Breast epithelium (tissue), 4 donors: ENCODE results near the gene CCDC92B. TPM values are rescaled to one million over a fixed set of nuclear protein-coding genes. Genes with fewer than 3 reads are reported as not detected.
"Not testable (repeated sequence)": the region's sequence is repeated elsewhere in the genome, so short reads cannot be mapped to it uniquely, and the experiment has no call there.

Source experiments
- DNase-seq, 2 donors: peaks; one replicate each; pipeline ENCODE4 v3.0.0-alpha.2; 2019; ENCODE audit warnings: low spot score in 2 of 2
- H3K27ac ChIP-seq, 2 donors: fragments of 200-600 bp; sonication (generic) in 1 of 2; one replicate each; pipeline ENCODE4 v1.5.1; 2016 to 2019; ENCODE audit warnings: mild to moderate bottlenecking in 1 of 2
- H3K27me3 ChIP-seq, 2 donors: fragments of 200-600 bp; sonication (generic) in 1 of 2; one replicate each; pipeline versions ENCODE4 v1.5.1 to v1.6.0; 2017 to 2019; ENCODE audit warnings: control low read depth in 1 of 2, mild to moderate bottlenecking in 1 of 2
- H3K36me3 ChIP-seq: fragments of 200-600 bp; one replicate; pipeline ENCODE4 v1.5.1; 2019
- H3K4me1 ChIP-seq, 2 donors: fragments of 200-600 bp; sonication (generic); one replicate each; pipeline ENCODE4 v1.5.1; 2016 to 2019; ENCODE audit warnings: control low read depth in 1 of 2
- H3K4me3 ChIP-seq, 3 donors: fragments of 200-600 bp; sonication (generic); 1 replicate in 2 of 3; 2 replicates in 1 of 3; pipeline ENCODE4 v1.5.1; 2016 to 2019; ENCODE audit warnings: mild to moderate bottlenecking in 3 of 3, moderate library complexity in 2 of 3
- H3K9me3 ChIP-seq, 2 donors: fragments of 200-600 bp; sonication (generic) in 1 of 2; one replicate each; pipeline ENCODE4 v1.5.1; 2016 to 2019; ENCODE audit warnings: control low read depth in 1 of 2
- POLR2A ChIP-seq: fragments of 450-650 bp; IDR thresholded peaks from one replicate; pipeline ENCODE4 v1.6.1; 2016; ENCODE audit warnings: antibody characterized with exemption, mild to moderate bottlenecking, moderate library complexity
- POLR2AphosphoS5 ChIP-seq, 3 donors: sonication (generic); formaldehyde crosslinking; IDR thresholded peaks; one replicate each; pipeline ENCODE4 v1.6.1; 2017; ENCODE audit warnings: antibody characterized with exemption in 3 of 3
- intact Hi-C: fragments of 100-400 bp; cut with DNase I; formaldehyde crosslinking; loops from one replicate; pipeline ENCODE4 v1.15.1; 2023; ENCODE audit warnings: low total_unique reads
- total RNA-seq, 3 donors: library from RNA; depleted of rRNA; stranded (reverse); fragments of >200 nt; gene quantifications; one replicate each; pipeline ENCODE4 v1.1.0, GENCODE V29; 2016
- TF ChIP-seq, protein P1 (sequence below), 3 donors: fragments of 450-650 bp; IDR thresholded peaks; one replicate each; pipeline ENCODE4 v1.5.1; 2016 to 2017; ENCODE audit warnings: antibody characterized with exemption in 3 of 3, mild to moderate bottlenecking in 3 of 3, moderate library complexity in 3 of 3

Gene CCDC92B
- total RNA-seq, 3 donors from 2014 or later: 0.33 TPM; not detected in 2

DNA sequence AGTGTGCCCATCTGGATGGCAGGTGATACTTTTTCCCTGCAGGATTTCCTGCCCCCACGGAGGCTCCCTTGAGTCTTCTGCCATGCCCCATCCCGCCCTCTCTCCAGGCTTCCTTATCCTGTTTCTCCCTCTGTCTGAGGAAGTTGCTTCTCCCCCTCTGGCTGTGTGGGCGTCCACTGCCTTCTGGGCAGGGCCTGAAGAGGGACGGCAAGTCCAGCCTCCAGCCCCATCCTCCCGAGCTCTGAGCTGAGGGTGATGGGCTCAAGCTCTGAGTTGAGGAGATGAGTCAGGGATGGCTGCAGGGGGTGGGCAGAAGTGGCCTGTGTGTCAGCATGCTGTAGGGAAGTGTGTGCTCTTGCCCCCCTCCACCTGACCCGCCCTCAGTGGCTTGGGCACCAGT is 32.6 kb upstream of the CCDC92B start:
- Histone ChIP-seq H3K27me3 (peaks cover 0 to 18% of the 10 kb centered on the region in 2 donors), H3K4me3 (no peak overlapping the region), H3K4me1 (no peaks in the 10 kb centered on the region), H3K9me3 (peaks cover 0 to 10% of the 10 kb centered on the region in 2 donors), H3K36me3 (no peaks in the 10 kb centered on the region), H3K27ac (no peak overlapping the region)
- DNase-seq: no peak
- intact Hi-C loops: loop anchor here (10.0 kb wide), 1 partner anchor 623 kb away; no protein-coding TSS in a partner anchor
- TF ChIP-seq, protein P1, sequence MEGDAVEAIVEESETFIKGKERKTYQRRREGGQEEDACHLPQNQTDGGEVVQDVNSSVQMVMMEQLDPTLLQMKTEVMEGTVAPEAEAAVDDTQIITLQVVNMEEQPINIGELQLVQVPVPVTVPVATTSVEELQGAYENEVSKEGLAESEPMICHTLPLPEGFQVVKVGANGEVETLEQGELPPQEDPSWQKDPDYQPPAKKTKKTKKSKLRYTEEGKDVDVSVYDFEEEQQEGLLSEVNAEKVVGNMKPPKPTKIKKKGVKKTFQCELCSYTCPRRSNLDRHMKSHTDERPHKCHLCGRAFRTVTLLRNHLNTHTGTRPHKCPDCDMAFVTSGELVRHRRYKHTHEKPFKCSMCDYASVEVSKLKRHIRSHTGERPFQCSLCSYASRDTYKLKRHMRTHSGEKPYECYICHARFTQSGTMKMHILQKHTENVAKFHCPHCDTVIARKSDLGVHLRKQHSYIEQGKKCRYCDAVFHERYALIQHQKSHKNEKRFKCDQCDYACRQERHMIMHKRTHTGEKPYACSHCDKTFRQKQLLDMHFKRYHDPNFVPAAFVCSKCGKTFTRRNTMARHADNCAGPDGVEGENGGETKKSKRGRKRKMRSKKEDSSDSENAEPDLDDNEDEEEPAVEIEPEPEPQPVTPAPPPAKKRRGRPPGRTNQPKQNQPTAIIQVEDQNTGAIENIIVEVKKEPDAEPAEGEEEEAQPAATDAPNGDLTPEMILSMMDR (IDR thresholded peaks at IDR 0.05): no peak
- TF ChIP-seq POLR2AphosphoS5 (IDR thresholded peaks at IDR 0.05) (no peak), POLR2A (no peak)

DNA sequence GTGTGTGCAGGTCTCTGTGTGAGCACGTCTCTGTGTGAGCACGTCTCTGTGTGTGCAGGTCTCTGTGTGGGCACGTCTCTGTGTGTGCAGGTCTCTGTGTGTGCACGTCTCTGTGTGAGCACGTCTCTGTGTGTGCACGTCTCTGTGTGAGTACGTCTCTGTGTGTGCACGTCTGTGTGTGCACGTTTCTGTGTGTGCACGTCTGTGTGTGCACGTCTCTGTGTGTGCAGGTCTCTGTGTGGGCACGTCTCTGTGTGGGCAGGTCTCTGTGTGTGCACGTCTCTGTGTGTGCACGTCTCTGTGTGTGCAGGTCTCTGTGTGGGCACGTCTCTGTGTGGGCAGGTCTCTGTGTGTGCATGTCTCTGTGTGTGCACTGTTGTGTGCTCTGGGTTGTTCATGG is 32.1 kb upstream of the CCDC92B start:
- intact Hi-C loops: loop anchor here (10.0 kb wide), 1 partner anchor 623 kb away; no protein-coding TSS in a partner anchor
- not testable (repeated sequence) for H3K4me1 ChIP-seq, DNase-seq, H3K27ac ChIP-seq, H3K36me3 ChIP-seq, H3K4me3 ChIP-seq
- Histone ChIP-seq H3K27me3 (peaks cover 0 to 22% of the 10 kb centered on the region in 2 donors), H3K9me3 (peaks cover 0 to 10% of the 10 kb centered on the region in 2 donors)

DNA sequence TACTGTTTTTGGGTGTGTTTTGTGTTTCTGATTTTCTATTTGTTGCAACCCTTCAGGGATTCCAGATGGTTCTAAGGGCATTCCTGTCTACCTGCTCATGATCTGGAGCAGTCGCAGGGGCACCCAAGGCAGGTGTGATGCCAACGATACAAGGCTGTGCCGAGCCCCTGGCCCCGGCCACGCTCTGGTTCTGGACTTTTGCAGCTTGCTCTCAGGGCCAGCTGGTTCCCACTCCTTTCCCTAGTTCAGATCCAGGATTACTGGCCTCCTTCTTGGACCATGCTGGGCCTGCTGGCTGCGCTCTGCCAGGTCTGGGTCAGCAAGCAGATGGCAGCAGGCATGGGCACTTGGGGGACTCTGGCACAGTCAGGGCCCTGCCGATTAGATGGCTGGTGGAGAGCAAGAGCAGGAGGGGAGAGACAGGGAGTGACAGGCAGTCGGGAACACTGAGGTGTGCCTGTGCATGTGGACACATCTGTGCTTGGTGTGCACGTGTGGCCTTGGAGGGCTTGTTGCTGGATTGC is 31.5 kb upstream of the CCDC92B start:
- H3K4me3 ChIP-seq: no peak overlapping the region
- H3K36me3 ChIP-seq: no peaks in the 10 kb centered on the region
- H3K9me3 ChIP-seq: peaks cover 0 to 10% of the 10 kb centered on the region in 2 donors
- DNase-seq: no peak
- TF ChIP-seq POLR2A (no peak), POLR2AphosphoS5 (IDR thresholded peaks at IDR 0.05) (no peak)
- TF ChIP-seq, protein P1 (IDR thresholded peaks at IDR 0.05): no peak
- intact Hi-C loops: loop anchor here (10.0 kb wide), 1 partner anchor 624 kb away; no protein-coding TSS in a partner anchor
- H3K27me3 ChIP-seq: peaks cover 0 to 26% of the 10 kb centered on the region in 2 donors
- no peaks in the 10 kb centered on the region for H3K4me1 ChIP-seq
- H3K27ac ChIP-seq: no peak overlapping the region

DNA sequence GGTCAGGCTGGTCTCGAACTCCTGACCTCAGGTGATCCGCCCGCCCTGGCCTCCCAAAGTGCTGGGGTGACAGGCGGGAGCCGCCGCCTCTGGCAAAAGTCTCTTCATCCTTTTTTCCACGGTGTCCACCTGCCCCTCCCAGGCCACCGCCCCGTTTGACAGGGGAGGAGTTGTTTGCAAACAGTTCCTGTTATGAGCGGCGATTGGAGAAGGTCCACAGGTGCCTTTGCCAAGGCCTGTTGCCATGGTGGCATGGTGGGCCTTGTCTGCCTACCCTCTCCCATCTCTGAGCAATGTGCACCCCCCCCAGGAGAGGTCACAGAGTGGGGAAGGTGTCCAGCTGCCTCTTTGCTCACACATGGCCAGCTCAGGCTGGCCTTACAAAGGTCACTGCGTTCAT is 30.8 kb upstream of the CCDC92B start:
- DNase-seq: no peak
- H3K4me1 ChIP-seq: no peaks in the 10 kb centered on the region
- H3K9me3 ChIP-seq: peaks cover 0 to 10% of the 10 kb centered on the region in 2 donors
- no peaks in the 10 kb centered on the region for H3K36me3 ChIP-seq
- peaks cover 0 to 33% of the 10 kb centered on the region in 2 donors for H3K27me3 ChIP-seq
- TF ChIP-seq POLR2A (no peak), POLR2AphosphoS5 (IDR thresholded peaks at IDR 0.05) (no peak)
- TF ChIP-seq, protein P1 (IDR thresholded peaks at IDR 0.05): no peak
- no peak overlapping the region for H3K27ac ChIP-seq
- no peak overlapping the region for H3K4me3 ChIP-seq
- intact Hi-C loops: loop anchor here (10.0 kb wide), 1 partner anchor 625 kb away; no protein-coding TSS in a partner anchor

DNA sequence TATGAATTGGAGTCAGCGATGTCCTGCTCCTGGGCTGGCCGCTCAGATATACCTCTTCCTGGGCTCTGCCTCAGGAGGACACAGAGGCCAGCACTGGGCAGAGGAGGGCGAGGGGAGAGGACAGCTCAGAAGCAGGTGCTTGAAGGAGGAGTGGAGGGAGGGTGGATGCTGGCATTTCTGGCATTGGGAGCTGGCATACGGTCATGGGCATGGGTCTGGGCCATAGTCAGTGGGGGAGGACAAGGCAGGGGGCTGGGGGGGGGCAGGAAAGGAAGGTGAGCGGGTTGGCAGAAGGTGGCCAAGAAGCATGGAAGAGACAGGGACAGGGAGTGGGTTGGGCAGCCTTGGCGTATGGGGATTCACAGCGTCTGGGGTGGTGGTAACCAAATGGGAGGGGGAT is 30.1 kb upstream of the CCDC92B start:
- intact Hi-C loops: no loop called here
- H3K4me3 ChIP-seq: no peak overlapping the region
- H3K27ac ChIP-seq: no peak overlapping the region
- peaks cover 0 to 38% of the 10 kb centered on the region in 2 donors for H3K27me3 ChIP-seq
- H3K9me3 ChIP-seq: peaks cover 0 to 10% of the 10 kb centered on the region in 2 donors
- TF ChIP-seq POLR2A (no peak), POLR2AphosphoS5 (IDR thresholded peaks at IDR 0.05) (no peak)
- TF ChIP-seq, protein P1 (IDR thresholded peaks at IDR 0.05): no peak
- H3K4me1 ChIP-seq: no peaks in the 10 kb centered on the region
- DNase-seq: no peak
- H3K36me3 ChIP-seq: no peaks in the 10 kb centered on the region
